K562 (cell line): ENCODE results near the gene ZMIZ1.

Source experiments
- CCNT2 ChIP-seq: IDR thresholded peaks from 2 replicates; pipeline ENCODE4 v1.6.1; 2011; ENCODE audit warnings: borderline replicate concordance, low read depth, mild to moderate bottlenecking, moderate library complexity, mixed read lengths, low read length; ENCODE audit not compliant: insufficient read length; ENCODE audit errors: extremely low read depth
- CEBPG ChIP-seq, 3 experiments: fragments of 200-800 bp in 1 of 3; sonication (Bioruptor generic) in 1 of 3; sonication (generic) in 1 of 3; formaldehyde crosslinking in 1 of 3; IDR thresholded peaks in 2 of 3; conservative IDR thresholded peaks in 1 of 3; 2 replicates each; pipeline versions ENCODE4 v1.6.1 to v1.8.0; 2016 to 2022; ENCODE audit warnings: missing compliant biosample characterization in 2 of 3, missing genetic modification characterization in 2 of 3, mild to moderate bottlenecking in 1 of 3, missing genetic modification reagents in 1 of 3
- CTCF ChIP-seq, 3 experiments: IDR thresholded peaks in 2 of 3; conservative IDR thresholded peaks in 1 of 3; 2 replicates each; pipeline ENCODE4 v1.5.1; 2011 to 2012; ENCODE audit warnings: low read length in 3 of 3, mild to moderate bottlenecking in 3 of 3, control low read depth in 2 of 3, improper control_type of control experiment in 1 of 3, inconsistent platforms in 1 of 3, low read depth in 1 of 3, mixed read lengths in 1 of 3, moderate library complexity in 1 of 3; ENCODE audit not compliant: insufficient read depth in 2 of 3
- DIDO1 ChIP-seq: fragments of 450-650 bp; IDR thresholded peaks from 2 replicates; pipeline ENCODE4 v1.6.1; 2016; ENCODE audit warnings: low read depth, missing biosample characterization, missing genetic modification characterization
- RAD21 ChIP-seq, 2 experiments: fragments of 250-450 bp in 1 of 2; fragments of 450-650 bp in 1 of 2; sonication (Bioruptor Pico) in 1 of 2; formaldehyde crosslinking in 1 of 2; IDR thresholded peaks in 1 of 2; conservative IDR thresholded peaks in 1 of 2; 2 replicates each; pipeline versions ENCODE4 v1.4.0 to v1.8.0; 2020 to 2022; ENCODE audit warnings: mild to moderate bottlenecking in 2 of 2, moderate library complexity in 1 of 2
- ZKSCAN8 ChIP-seq: fragments of 200-800 bp; sonication (Bioruptor generic); IDR thresholded peaks from 2 replicates; pipeline ENCODE4 v1.6.1; 2016; ENCODE audit warnings: missing genetic modification characterization, missing compliant biosample characterization

- TF ChIP-seq DIDO1 (tag) = no peak
- TF ChIP-seq ZKSCAN8 (CRISPR knock-in tag) = no peak
- TF ChIP-seq RAD21 (CRISPR knock-in tag; conservative IDR thresholded peaks at IDR 0.05 in 1 of 2, IDR thresholded peaks at IDR 0.05 in 1 of 2) = no peak
- TF ChIP-seq CCNT2 = no peak
- TF ChIP-seq CEBPG (CRISPR knock-in tag; IDR thresholded peaks at IDR 0.05) = no peak
- no peak for TF ChIP-seq CEBPG (tag; conservative IDR thresholded peaks at IDR 0.05 in 1 of 2, IDR thresholded peaks at IDR 0.05 in 1 of 2)
- TF ChIP-seq CTCF (IDR thresholded peaks at IDR 0.05 in 2 of 3, conservative IDR thresholded peaks at IDR 0.05 in 1 of 3; ENCODE audit: insufficient read depth in 2 of 3, low read depth in 1 of 3, low read length in 3 of 3) = no peak
Observed at GRCh38 chr10:79210672-79211071, 141.9 kb downstream of the ZMIZ1 start.
